ENCODE measurements around the gene RXFP4.

RXFP4 gene

DNA sequence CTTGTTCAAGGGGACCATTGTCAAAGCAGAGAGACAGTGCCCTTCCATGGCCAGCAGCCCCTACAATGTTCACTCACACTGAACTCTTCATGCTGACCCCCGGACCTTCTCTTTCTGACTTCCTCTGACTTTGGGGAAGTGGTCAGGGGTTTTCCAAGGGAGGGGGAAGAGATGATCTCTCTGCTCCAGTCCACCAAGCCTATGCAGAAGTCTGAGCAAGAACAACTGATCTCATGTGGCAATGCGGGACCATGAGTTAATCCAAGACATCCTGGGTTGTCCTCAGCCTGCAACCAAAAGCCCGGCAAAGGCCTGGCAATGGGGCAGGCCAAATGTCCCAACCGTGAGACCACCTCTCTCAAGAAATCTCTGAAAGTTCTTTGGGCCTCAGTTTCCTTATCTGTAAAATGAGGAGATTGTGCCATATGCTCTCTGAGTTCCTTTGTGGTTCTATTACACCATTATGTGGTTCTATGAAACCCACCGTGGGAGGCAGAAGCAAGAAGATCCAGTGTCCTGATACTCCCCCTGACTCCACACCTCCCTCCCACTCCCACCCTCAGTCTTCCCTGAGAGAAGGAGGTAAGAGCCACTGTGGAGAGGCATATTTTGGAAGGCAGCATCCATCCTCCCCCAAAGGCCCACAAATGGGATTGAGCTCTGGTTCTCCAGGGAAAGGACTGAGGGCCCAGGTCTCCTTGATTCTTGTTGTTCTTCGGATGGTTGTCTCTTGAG lies 48.7 kb downstream of the RXFP4 start:
- no peak overlapping the region for H3K27ac ChIP-seq
- TF ChIP-seq ZFX (IDR thresholded peaks at IDR 0.05): no peak
